Panc1 (cell line): ENCODE results near the gene STARD9. TPM values are rescaled to one million over a fixed set of nuclear protein-coding genes. Genes with fewer than 3 reads are reported as not detected.
A peak's percentile ranks its signal among the peaks of the same experiment; 100 is the strongest.

ENCODE experiments used
- ATAC-seq: fragments of 200-7000 bp; cut with Tn5 transposase; 2 replicates; pipeline ENCODE4 v1.9.1; 2020; ENCODE audit warnings: mild to moderate bottlenecking, moderate library complexity
- BruUV-seq: library from RNA; stranded (reverse); fragments of 400-500 nt; replicated peaks from 2 replicates; lab custom pipeline; 2021; lab: Mats Ljungman, UMichigan
- CTCF ChIA-PET: fragments of 300-600 bp; sonication (Branson Sonifier 250); formaldehyde crosslinking; loops from one replicate; lab custom pipeline; 2022; ENCODE audit warnings: antibody characterized with exemption; lab: Charles Lee
- POLR2A ChIA-PET: fragments of 300-600 bp; sonication (Branson Sonifier 250); formaldehyde crosslinking; loops from one replicate; lab custom pipeline; 2022; ENCODE audit warnings: antibody characterized with exemption; lab: Charles Lee
- DNase-seq: peaks from one replicate; pipeline ENCODE4 v3.0.0-alpha.2; 2010; ENCODE audit warnings: low read depth, low spot score
- H3K27ac ChIP-seq: 2 replicates; pipeline ENCODE4 v1.5.1; 2011; ENCODE audit warnings: mild to moderate bottlenecking, low read length, inconsistent platforms
- H3K27me3 ChIP-seq: fragments of 200-500 bp; sonication (Bioruptor generic); 2 replicates; pipeline ENCODE4 v1.6.0; 2014; ENCODE audit warnings: low read length, inconsistent platforms; ENCODE audit not compliant: control insufficient read depth, insufficient read depth
- H3K36me3 ChIP-seq: fragments of 200-500 bp; sonication (Bioruptor generic); 2 replicates; pipeline ENCODE4 v1.5.1; 2014; ENCODE audit warnings: inconsistent platforms, mild to moderate bottlenecking, low read length, moderate library complexity; ENCODE audit not compliant: control insufficient read depth, insufficient read depth
- H3K4me1 ChIP-seq: 2 replicates; pipeline ENCODE4 v1.5.1; 2011; ENCODE audit warnings: inconsistent platforms, mild to moderate bottlenecking, low read length, moderate library complexity; ENCODE audit not compliant: control insufficient read depth, insufficient read depth
- H3K4me3 ChIP-seq, 2 experiments: 2 replicates each; pipeline ENCODE4 v1.5.1; 2011 to 2012; ENCODE audit warnings: low read depth in 2 of 2, low read length in 2 of 2, mild to moderate bottlenecking in 2 of 2, inconsistent platforms in 1 of 2, moderate library complexity in 1 of 2
- H3K9me3 ChIP-seq: fragments of 200-500 bp; sonication (Bioruptor generic); 2 replicates; pipeline ENCODE4 v1.5.1; 2014; ENCODE audit warnings: low read depth, mild to moderate bottlenecking, inconsistent platforms, low read length, moderate library complexity; ENCODE audit not compliant: control insufficient read depth, insufficient read depth
- POLR2AphosphoS5 ChIP-seq: IDR thresholded peaks from 2 replicates; pipeline ENCODE4 v1.6.1; 2012; ENCODE audit warnings: mild to moderate bottlenecking, low read depth, low read length, moderate library complexity
- SIN3A ChIP-seq: IDR thresholded peaks from 2 replicates; pipeline ENCODE4 v1.6.1; 2012; ENCODE audit warnings: low read depth, mild to moderate bottlenecking, low read length, moderate library complexity, borderline replicate concordance; ENCODE audit not compliant: insufficient read depth
- TCF7L2 ChIP-seq: IDR thresholded peaks from 2 replicates; pipeline ENCODE4 v1.6.1; 2011; ENCODE audit warnings: mild to moderate bottlenecking, low read depth, low read length, inconsistent platforms
- in situ Hi-C: cut with HindIII; loops from 2 replicates; pipeline ENCODE4 v1.10.0; 2016; ENCODE audit warnings: low sequenced_read_pairs, low pct_unique_long_range_greater_than_20kb
- intact Hi-C: fragments of 100-400 bp; cut with micrococcal nuclease; formaldehyde crosslinking; loops from one replicate; pipeline ENCODE4 v1.10.0; 2022; ENCODE audit not compliant: unreplicated experiment
- total RNA-seq: library from RNA; stranded (reverse); gene quantifications from one replicate; pipeline ENCODE4 v1.2.1, GENCODE V29; 2021; ENCODE audit not compliant: unreplicated experiment
- TF ChIP-seq, protein P1 (sequence below), 2 experiments: IDR thresholded peaks; 2 replicates each; pipeline ENCODE4 v1.6.1; 2011 to 2012; ENCODE audit warnings: low read depth in 2 of 2, control low read depth in 1 of 2, low read length in 1 of 2, mild to moderate bottlenecking in 1 of 2, moderate library complexity in 1 of 2; ENCODE audit not compliant: insufficient read depth in 1 of 2
- TF ChIP-seq, protein P2 (sequence below): fragments of 450-650 bp; IDR thresholded peaks from 2 replicates; pipeline ENCODE4 v1.5.1; 2017; ENCODE audit warnings: mild to moderate bottlenecking

The STARD9 gene
- total RNA-seq, 1 experiment from 2014 or later, result 13.4 TPM

DNA sequence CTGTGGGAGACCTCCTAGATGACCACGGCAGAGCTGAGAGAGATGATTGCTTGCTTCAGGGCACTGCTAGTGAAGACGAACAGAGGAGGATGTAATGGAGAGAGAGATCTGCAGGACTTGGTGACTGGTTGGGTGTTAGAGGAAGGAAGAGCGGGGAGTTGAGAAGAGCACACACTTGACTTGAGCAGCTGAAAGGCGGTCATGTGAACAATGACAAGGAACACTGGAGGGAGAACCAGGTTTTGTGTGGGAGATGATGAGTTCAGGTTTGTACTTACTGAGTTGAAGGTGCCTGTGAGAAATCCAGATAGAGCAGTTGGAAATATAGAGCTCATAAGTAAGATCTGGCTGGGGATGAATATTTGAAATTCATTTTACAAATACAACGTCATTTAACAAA is 121.2 kb downstream of the STARD9 start:
- Histone ChIP-seq H3K4me1 (no peaks in the 10 kb centered on the region), H3K36me3 (no peaks in the 10 kb centered on the region), H3K27me3 (no peaks in the 10 kb centered on the region), H3K4me3 (no peak overlapping the region), H3K9me3 (no peaks in the 10 kb centered on the region), H3K27ac (no peak overlapping the region)
- ChIA-PET POLR2A (no interaction called here), CTCF (no interaction called here)
- no TSS peak for BruUV-seq
- no peak for DNase-seq
- no peak for ATAC-seq
- intact Hi-C loops, result no loop called here
- in situ Hi-C loops, result no loop called here
- TF ChIP-seq SIN3A, result no peak
- TF ChIP-seq, protein P1, sequence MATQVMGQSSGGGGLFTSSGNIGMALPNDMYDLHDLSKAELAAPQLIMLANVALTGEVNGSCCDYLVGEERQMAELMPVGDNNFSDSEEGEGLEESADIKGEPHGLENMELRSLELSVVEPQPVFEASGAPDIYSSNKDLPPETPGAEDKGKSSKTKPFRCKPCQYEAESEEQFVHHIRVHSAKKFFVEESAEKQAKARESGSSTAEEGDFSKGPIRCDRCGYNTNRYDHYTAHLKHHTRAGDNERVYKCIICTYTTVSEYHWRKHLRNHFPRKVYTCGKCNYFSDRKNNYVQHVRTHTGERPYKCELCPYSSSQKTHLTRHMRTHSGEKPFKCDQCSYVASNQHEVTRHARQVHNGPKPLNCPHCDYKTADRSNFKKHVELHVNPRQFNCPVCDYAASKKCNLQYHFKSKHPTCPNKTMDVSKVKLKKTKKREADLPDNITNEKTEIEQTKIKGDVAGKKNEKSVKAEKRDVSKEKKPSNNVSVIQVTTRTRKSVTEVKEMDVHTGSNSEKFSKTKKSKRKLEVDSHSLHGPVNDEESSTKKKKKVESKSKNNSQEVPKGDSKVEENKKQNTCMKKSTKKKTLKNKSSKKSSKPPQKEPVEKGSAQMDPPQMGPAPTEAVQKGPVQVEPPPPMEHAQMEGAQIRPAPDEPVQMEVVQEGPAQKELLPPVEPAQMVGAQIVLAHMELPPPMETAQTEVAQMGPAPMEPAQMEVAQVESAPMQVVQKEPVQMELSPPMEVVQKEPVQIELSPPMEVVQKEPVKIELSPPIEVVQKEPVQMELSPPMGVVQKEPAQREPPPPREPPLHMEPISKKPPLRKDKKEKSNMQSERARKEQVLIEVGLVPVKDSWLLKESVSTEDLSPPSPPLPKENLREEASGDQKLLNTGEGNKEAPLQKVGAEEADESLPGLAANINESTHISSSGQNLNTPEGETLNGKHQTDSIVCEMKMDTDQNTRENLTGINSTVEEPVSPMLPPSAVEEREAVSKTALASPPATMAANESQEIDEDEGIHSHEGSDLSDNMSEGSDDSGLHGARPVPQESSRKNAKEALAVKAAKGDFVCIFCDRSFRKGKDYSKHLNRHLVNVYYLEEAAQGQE (IDR thresholded peaks at IDR 0.05; ENCODE audit: insufficient read depth in 1 of 2, low read depth in 2 of 2, low read length in 1 of 2), result no peak
- no peak for TF ChIP-seq POLR2AphosphoS5
- TF ChIP-seq TCF7L2, result no peak
- TF ChIP-seq, protein P2, sequence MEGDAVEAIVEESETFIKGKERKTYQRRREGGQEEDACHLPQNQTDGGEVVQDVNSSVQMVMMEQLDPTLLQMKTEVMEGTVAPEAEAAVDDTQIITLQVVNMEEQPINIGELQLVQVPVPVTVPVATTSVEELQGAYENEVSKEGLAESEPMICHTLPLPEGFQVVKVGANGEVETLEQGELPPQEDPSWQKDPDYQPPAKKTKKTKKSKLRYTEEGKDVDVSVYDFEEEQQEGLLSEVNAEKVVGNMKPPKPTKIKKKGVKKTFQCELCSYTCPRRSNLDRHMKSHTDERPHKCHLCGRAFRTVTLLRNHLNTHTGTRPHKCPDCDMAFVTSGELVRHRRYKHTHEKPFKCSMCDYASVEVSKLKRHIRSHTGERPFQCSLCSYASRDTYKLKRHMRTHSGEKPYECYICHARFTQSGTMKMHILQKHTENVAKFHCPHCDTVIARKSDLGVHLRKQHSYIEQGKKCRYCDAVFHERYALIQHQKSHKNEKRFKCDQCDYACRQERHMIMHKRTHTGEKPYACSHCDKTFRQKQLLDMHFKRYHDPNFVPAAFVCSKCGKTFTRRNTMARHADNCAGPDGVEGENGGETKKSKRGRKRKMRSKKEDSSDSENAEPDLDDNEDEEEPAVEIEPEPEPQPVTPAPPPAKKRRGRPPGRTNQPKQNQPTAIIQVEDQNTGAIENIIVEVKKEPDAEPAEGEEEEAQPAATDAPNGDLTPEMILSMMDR, result no peak

DNA sequence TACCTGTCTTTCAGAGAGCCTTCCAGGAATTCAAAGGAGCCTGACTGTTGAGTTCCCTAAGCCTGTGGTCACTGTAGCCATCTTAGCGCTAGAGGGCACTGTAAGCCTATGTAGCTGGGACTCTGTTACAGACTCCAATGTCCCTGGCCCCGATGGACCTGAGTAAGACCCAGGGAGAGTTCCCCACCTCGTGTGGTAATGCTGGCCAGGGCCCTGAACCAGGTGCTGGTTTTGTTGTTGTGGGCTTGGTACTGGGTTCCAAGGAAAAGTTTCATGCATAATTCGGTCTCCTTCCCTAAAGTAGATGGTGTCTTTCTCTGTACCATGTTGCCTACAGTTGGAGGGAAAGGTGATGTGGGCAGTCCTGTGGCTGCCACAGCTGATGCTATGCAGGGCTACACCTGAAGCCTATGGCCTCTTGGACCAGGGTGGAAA is 129.1 kb downstream of the STARD9 start:
- in situ Hi-C loops, result no loop called here
- intact Hi-C loops, result no loop called here
- ATAC-seq (peak; percentile 98), DNase-seq (peak; percentile 66)
- Histone ChIP-seq H3K4me3 (no peak overlapping the region), H3K9me3 (no peaks in the 10 kb centered on the region), H3K4me1 (no peaks in the 10 kb centered on the region), H3K36me3 (no peaks in the 10 kb centered on the region), H3K27me3 (no peaks in the 10 kb centered on the region), H3K27ac (no peak overlapping the region)
- POLR2A ChIA-PET, result no interaction called here
- CTCF ChIA-PET, result no interaction called here
- TF ChIP-seq, protein P1 (IDR thresholded peaks at IDR 0.05; ENCODE audit: insufficient read depth in 1 of 2, low read depth in 2 of 2, low read length in 1 of 2), result no peak
- TF ChIP-seq, protein P2, result peak; percentile 92
- BruUV-seq, result no TSS peak
